Natural killer cell (primary cell): ENCODE data around the gene KRT16. TPM values are rescaled to one million over a fixed set of nuclear protein-coding genes. Genes with fewer than 3 reads are reported as not detected.

Experiments
- ATAC-seq, 3 donors: fragments of 150-1000 bp in 2 of 3; fragments of 200-7000 bp in 1 of 3; cut with Tn5 transposase; 1 replicate in 1 of 3; 2 replicates in 2 of 3; pipeline ENCODE4 v1.10.0; 2021; ENCODE audit warnings: mild to moderate bottlenecking in 2 of 3, moderate library complexity in 2 of 3
- DNase-seq, 2 donors: peaks; one replicate each; pipeline versions ENCODE4 v3.0.0 to v3.0.0-alpha.2; 2013 to 2021; ENCODE audit warnings: mixed read lengths in 1 of 2
- H3K27ac ChIP-seq: one replicate; pipeline ENCODE4 v1.5.1; 2013; ENCODE audit warnings: mild to moderate bottlenecking, low read length
- H3K27me3 ChIP-seq: one replicate; pipeline ENCODE4 v1.6.1; 2013; ENCODE audit warnings: low read length; ENCODE audit not compliant: control insufficient read depth, insufficient read depth
- H3K36me3 ChIP-seq: one replicate; pipeline ENCODE4 v1.6.1; 2013; ENCODE audit warnings: low read length; ENCODE audit not compliant: control insufficient read depth, insufficient read depth
- H3K4me1 ChIP-seq: one replicate; pipeline ENCODE4 v1.6.1; 2013; ENCODE audit warnings: low read length; ENCODE audit not compliant: control insufficient read depth, insufficient read depth
- H3K4me3 ChIP-seq: one replicate; pipeline ENCODE4 v1.5.1; 2013; ENCODE audit warnings: low read length
- H3K9me3 ChIP-seq: one replicate; pipeline ENCODE4 v1.6.1; 2013; ENCODE audit warnings: low read length; ENCODE audit not compliant: control insufficient read depth, insufficient read depth
- H3K27ac Mint-ChIP-seq, 2 donors: one replicate each; pipeline ENCODE4 v1.8.0; 2022; ENCODE audit warnings: mild to moderate bottlenecking in 2 of 2, mixed read lengths in 2 of 2, moderate library complexity in 1 of 2
- H3K27me3 Mint-ChIP-seq, 2 donors: one replicate each; pipeline ENCODE4 v1.8.0; 2022; ENCODE audit warnings: low read depth in 2 of 2, mixed read lengths in 2 of 2
- H3K36me3 Mint-ChIP-seq: one replicate; pipeline ENCODE4 v1.8.0; 2022; ENCODE audit warnings: mixed read lengths
- H3K4me1 Mint-ChIP-seq, 2 donors: one replicate each; pipeline ENCODE4 v1.8.0; 2022; ENCODE audit warnings: mixed read lengths in 2 of 2
- H3K4me3 Mint-ChIP-seq: one replicate; pipeline ENCODE4 v1.8.0; 2022; ENCODE audit warnings: mild to moderate bottlenecking, moderate library complexity, mixed read lengths
- H3K9me3 Mint-ChIP-seq, 2 donors: one replicate each; pipeline ENCODE4 v1.8.0; 2022; ENCODE audit warnings: mixed read lengths in 2 of 2
- WGBS: methylation state at CpG from one replicate; pipeline ENCODE4 v1.1.7; 2013; ENCODE audit warnings: missing lambda C conversion rate; ENCODE audit not compliant: insufficient coverage; 5-methylcytosine and 5-hydroxymethylcytosine counted together
- intact Hi-C: fragments of 100-400 bp; cut with micrococcal nuclease; formaldehyde crosslinking; loops from one replicate; pipeline ENCODE4 v1.14.2; 2022
- total RNA-seq, 4 donors: library from RNA; stranded (reverse); fragments of 120-200 nt in 1 of 4; gene quantifications; one replicate each; pipeline versions ENCODE4 v1.2.3 to v1.2.4, GENCODE V29; 2013 to 2022
- TF ChIP-seq, protein P1 (sequence below): fragments of 200-600 bp; IDR thresholded peaks from one replicate; pipeline ENCODE4 v1.8.0; 2022; ENCODE audit warnings: antibody characterized with exemption

Gene KRT16
- total RNA-seq, 3 donors from 2014 or later (not counting 1 experiment from before 2014, with no cell fraction given) = not detected

- H3K36me3 ChIP-seq = no peaks in the 10 kb centered on the region
- no peak overlapping the region for H3K27ac ChIP-seq
- WGBS = 95% methylated on average over 3 of the region's 4 CpGs
- DNase-seq (no peak), ATAC-seq (no peak)
- H3K4me3 ChIP-seq = no peak overlapping the region
- TF ChIP-seq, protein P1, sequence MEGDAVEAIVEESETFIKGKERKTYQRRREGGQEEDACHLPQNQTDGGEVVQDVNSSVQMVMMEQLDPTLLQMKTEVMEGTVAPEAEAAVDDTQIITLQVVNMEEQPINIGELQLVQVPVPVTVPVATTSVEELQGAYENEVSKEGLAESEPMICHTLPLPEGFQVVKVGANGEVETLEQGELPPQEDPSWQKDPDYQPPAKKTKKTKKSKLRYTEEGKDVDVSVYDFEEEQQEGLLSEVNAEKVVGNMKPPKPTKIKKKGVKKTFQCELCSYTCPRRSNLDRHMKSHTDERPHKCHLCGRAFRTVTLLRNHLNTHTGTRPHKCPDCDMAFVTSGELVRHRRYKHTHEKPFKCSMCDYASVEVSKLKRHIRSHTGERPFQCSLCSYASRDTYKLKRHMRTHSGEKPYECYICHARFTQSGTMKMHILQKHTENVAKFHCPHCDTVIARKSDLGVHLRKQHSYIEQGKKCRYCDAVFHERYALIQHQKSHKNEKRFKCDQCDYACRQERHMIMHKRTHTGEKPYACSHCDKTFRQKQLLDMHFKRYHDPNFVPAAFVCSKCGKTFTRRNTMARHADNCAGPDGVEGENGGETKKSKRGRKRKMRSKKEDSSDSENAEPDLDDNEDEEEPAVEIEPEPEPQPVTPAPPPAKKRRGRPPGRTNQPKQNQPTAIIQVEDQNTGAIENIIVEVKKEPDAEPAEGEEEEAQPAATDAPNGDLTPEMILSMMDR = no peak
- H3K36me3 Mint-ChIP-seq = no peaks in the 10 kb centered on the region
- intact Hi-C loops = no loop called here
- H3K4me1 ChIP-seq = no peaks in the 10 kb centered on the region
- H3K27ac Mint-ChIP-seq = no peak overlapping the region
- peaks cover 0 to 5% of the 10 kb centered on the region in 2 donors for H3K9me3 Mint-ChIP-seq
- H3K4me1 Mint-ChIP-seq = peaks cover 0 to 5% of the 10 kb centered on the region in 2 donors
- H3K27me3 Mint-ChIP-seq = peaks cover 16 to 17% of the 10 kb centered on the region in 2 donors
- H3K9me3 ChIP-seq = no peaks in the 10 kb centered on the region
- H3K27me3 ChIP-seq = no peaks in the 10 kb centered on the region
- H3K4me3 Mint-ChIP-seq = no peak overlapping the region
These were observed 12.2 kb downstream of the KRT16 start for GRCh38 chr17:41600318-41600717.

GRCh38 chr17:41599680-41600079 lies 12.9 kb downstream of the KRT16 start:
- intact Hi-C loops = no loop called here
- Mint-ChIP-seq H3K36me3 (no peaks in the 10 kb centered on the region), H3K27me3 (peaks cover 13% of the 10 kb centered on the region in 2 donors), H3K4me3 (no peak overlapping the region), H3K4me1 (peaks cover 0 to 5% of the 10 kb centered on the region in 2 donors), H3K9me3 (peaks cover 0 to 5% of the 10 kb centered on the region in 2 donors), H3K27ac (no peak overlapping the region)
- Histone ChIP-seq H3K27ac (no peak overlapping the region), H3K4me3 (no peak overlapping the region), H3K27me3 (no peaks in the 10 kb centered on the region), H3K9me3 (no peaks in the 10 kb centered on the region), H3K36me3 (no peaks in the 10 kb centered on the region), H3K4me1 (no peaks in the 10 kb centered on the region)
- no peak for ATAC-seq
- no CpG with 5 or more reads among the region's 1 CpG for WGBS
- TF ChIP-seq, protein P1 = no peak
- no peak for DNase-seq

- H3K27me3 Mint-ChIP-seq = peaks cover 0 to 15% of the 10 kb centered on the region in 2 donors
- Histone ChIP-seq H3K36me3 (no peaks in the 10 kb centered on the region), H3K4me1 (no peaks in the 10 kb centered on the region), H3K27me3 (no peaks in the 10 kb centered on the region), H3K27ac (no peak overlapping the region), H3K4me3 (no peak overlapping the region), H3K9me3 (no peaks in the 10 kb centered on the region)
- 88% methylated on average over 7 of the region's 8 CpGs for WGBS
- no peak for ATAC-seq
- intact Hi-C loops = no loop called here
- TF ChIP-seq, protein P1 = no peak
- peaks cover 0 to 5% of the 10 kb centered on the region in 2 donors for H3K9me3 Mint-ChIP-seq
- H3K4me1 Mint-ChIP-seq = peaks cover 0 to 5% of the 10 kb centered on the region in 2 donors
- no peaks in the 10 kb centered on the region for H3K36me3 Mint-ChIP-seq
- H3K4me3 Mint-ChIP-seq = no peak overlapping the region
- H3K27ac Mint-ChIP-seq = no peak overlapping the region
- DNase-seq = no peak
These were observed 17.0 kb downstream of the KRT16 start for GRCh38 chr17:41595585-41595984.

DNA sequence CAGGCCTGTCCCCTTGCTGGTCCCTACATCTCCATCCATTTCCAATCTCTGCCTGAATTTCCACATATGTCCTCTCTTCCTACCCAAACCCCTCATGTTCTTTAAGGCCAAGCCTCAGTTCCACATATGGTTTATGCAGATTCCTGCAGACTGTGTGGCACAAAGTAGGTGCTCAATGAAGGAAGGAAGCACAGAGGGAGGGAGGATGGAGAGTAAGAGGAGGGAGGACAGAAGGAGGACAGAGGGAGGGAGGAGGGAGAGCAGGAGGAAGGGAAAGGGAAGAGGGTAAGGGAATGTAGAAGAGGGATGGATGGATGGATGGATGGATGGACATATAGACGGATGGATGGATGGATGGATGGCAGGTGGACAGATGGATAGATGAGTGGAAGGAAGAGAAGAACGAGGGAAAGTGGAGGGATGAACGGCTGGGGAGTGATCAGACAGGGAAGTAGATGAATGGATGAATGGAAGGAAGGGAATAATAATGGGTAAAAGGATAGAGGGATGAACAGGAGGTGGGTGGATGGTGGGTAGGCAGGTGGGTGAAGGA lies 18.1 kb downstream of the KRT16 start:
- ATAC-seq (no peak), DNase-seq (no peak)
- Mint-ChIP-seq H3K4me1 (peaks cover 0 to 5% of the 10 kb centered on the region in 2 donors), H3K27ac (no peak overlapping the region), H3K9me3 (peaks cover 0 to 5% of the 10 kb centered on the region in 2 donors), H3K4me3 (no peak overlapping the region), H3K27me3 (peaks cover 0 to 20% of the 10 kb centered on the region in 2 donors), H3K36me3 (no peaks in the 10 kb centered on the region)
- Histone ChIP-seq H3K27ac (no peak overlapping the region), H3K27me3 (no peaks in the 10 kb centered on the region), H3K9me3 (no peaks in the 10 kb centered on the region), H3K4me3 (no peak overlapping the region), H3K4me1 (no peaks in the 10 kb centered on the region), H3K36me3 (no peaks in the 10 kb centered on the region)
- WGBS = 68% methylated on average over 3 of the region's 3 CpGs
- intact Hi-C loops = no loop called here
- TF ChIP-seq, protein P1 = no peak
